ENCODE data around the gene FRMD3. TPM values are rescaled to one million over a fixed set of nuclear protein-coding genes. Genes with fewer than 3 reads are reported as not detected.

The FRMD3 gene
- total RNA-seq, 1 experiment from 2014 or later: 1.4 TPM

DNA sequence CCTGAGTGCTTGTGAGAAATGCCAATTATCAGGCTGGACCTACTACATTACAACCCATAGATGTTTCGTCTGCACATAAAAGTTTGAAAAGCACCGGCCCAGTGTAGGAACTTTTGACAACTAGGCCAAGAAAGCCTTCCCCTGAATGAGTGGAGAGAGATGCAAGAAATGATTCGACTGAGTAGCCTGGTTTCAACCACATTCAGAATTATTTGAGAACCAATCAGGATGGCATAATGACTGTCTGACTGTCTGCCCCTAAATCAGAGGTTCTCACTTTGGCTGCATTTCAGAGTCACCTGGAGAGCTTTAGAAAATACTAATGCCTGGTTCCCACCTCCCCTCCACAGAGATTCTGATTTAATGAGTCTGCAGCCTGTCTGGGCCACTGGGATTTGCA is 61.1 kb downstream of the FRMD3 start:
- TF ChIP-seq TEAD1 (CRISPR knock-in tag; IDR thresholded peaks at IDR 0.05) (no peak), CREM (CRISPR knock-in tag; IDR thresholded peaks at IDR 0.05) (no peak), MXD4 (CRISPR knock-in tag; IDR thresholded peaks at IDR 0.05; ENCODE audit: borderline replicate concordance) (no peak), NR2C2 (CRISPR knock-in tag; IDR thresholded peaks at IDR 0.05) (no peak), OVOL2 (CRISPR knock-in tag; IDR thresholded peaks at IDR 0.05; ENCODE audit: borderline replicate concordance) (no peak), IRF2 (CRISPR knock-in tag; IDR thresholded peaks at IDR 0.05; ENCODE audit: borderline replicate concordance, low read depth) (no peak)
- TF ChIP-seq, protein P1, sequence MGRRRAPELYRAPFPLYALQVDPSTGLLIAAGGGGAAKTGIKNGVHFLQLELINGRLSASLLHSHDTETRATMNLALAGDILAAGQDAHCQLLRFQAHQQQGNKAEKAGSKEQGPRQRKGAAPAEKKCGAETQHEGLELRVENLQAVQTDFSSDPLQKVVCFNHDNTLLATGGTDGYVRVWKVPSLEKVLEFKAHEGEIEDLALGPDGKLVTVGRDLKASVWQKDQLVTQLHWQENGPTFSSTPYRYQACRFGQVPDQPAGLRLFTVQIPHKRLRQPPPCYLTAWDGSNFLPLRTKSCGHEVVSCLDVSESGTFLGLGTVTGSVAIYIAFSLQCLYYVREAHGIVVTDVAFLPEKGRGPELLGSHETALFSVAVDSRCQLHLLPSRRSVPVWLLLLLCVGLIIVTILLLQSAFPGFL (CRISPR knock-in tag; IDR thresholded peaks at IDR 0.05; ENCODE audit: borderline replicate concordance): no peak
- TF ChIP-seq, protein P2, sequence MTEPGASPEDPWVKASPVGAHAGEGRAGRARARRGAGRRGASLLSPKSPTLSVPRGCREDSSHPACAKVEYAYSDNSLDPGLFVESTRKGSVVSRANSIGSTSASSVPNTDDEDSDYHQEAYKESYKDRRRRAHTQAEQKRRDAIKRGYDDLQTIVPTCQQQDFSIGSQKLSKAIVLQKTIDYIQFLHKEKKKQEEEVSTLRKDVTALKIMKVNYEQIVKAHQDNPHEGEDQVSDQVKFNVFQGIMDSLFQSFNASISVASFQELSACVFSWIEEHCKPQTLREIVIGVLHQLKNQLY (CRISPR knock-in tag; IDR thresholded peaks at IDR 0.05): no peak
- TF ChIP-seq, protein P3, sequence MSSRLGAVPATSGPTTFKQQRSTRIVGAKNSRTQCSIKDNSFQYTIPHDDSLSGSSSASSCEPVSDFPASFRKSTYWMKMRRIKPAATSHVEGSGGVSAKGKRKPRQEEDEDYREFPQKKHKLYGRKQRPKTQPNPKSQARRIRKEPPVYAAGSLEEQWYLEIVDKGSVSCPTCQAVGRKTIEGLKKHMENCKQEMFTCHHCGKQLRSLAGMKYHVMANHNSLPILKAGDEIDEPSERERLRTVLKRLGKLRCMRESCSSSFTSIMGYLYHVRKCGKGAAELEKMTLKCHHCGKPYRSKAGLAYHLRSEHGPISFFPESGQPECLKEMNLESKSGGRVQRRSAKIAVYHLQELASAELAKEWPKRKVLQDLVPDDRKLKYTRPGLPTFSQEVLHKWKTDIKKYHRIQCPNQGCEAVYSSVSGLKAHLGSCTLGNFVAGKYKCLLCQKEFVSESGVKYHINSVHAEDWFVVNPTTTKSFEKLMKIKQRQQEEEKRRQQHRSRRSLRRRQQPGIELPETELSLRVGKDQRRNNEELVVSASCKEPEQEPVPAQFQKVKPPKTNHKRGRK (CRISPR knock-in tag; IDR thresholded peaks at IDR 0.05; ENCODE audit: borderline replicate concordance): no peak
- TF ChIP-seq, protein P4, sequence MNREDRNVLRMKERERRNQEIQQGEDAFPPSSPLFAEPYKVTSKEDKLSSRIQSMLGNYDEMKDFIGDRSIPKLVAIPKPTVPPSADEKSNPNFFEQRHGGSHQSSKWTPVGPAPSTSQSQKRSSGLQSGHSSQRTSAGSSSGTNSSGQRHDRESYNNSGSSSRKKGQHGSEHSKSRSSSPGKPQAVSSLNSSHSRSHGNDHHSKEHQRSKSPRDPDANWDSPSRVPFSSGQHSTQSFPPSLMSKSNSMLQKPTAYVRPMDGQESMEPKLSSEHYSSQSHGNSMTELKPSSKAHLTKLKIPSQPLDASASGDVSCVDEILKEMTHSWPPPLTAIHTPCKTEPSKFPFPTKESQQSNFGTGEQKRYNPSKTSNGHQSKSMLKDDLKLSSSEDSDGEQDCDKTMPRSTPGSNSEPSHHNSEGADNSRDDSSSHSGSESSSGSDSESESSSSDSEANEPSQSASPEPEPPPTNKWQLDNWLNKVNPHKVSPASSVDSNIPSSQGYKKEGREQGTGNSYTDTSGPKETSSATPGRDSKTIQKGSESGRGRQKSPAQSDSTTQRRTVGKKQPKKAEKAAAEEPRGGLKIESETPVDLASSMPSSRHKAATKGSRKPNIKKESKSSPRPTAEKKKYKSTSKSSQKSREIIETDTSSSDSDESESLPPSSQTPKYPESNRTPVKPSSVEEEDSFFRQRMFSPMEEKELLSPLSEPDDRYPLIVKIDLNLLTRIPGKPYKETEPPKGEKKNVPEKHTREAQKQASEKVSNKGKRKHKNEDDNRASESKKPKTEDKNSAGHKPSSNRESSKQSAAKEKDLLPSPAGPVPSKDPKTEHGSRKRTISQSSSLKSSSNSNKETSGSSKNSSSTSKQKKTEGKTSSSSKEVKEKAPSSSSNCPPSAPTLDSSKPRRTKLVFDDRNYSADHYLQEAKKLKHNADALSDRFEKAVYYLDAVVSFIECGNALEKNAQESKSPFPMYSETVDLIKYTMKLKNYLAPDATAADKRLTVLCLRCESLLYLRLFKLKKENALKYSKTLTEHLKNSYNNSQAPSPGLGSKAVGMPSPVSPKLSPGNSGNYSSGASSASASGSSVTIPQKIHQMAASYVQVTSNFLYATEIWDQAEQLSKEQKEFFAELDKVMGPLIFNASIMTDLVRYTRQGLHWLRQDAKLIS (CRISPR knock-in tag; IDR thresholded peaks at IDR 0.05; ENCODE audit: borderline replicate concordance): no peak
- TF ChIP-seq, protein P5, sequence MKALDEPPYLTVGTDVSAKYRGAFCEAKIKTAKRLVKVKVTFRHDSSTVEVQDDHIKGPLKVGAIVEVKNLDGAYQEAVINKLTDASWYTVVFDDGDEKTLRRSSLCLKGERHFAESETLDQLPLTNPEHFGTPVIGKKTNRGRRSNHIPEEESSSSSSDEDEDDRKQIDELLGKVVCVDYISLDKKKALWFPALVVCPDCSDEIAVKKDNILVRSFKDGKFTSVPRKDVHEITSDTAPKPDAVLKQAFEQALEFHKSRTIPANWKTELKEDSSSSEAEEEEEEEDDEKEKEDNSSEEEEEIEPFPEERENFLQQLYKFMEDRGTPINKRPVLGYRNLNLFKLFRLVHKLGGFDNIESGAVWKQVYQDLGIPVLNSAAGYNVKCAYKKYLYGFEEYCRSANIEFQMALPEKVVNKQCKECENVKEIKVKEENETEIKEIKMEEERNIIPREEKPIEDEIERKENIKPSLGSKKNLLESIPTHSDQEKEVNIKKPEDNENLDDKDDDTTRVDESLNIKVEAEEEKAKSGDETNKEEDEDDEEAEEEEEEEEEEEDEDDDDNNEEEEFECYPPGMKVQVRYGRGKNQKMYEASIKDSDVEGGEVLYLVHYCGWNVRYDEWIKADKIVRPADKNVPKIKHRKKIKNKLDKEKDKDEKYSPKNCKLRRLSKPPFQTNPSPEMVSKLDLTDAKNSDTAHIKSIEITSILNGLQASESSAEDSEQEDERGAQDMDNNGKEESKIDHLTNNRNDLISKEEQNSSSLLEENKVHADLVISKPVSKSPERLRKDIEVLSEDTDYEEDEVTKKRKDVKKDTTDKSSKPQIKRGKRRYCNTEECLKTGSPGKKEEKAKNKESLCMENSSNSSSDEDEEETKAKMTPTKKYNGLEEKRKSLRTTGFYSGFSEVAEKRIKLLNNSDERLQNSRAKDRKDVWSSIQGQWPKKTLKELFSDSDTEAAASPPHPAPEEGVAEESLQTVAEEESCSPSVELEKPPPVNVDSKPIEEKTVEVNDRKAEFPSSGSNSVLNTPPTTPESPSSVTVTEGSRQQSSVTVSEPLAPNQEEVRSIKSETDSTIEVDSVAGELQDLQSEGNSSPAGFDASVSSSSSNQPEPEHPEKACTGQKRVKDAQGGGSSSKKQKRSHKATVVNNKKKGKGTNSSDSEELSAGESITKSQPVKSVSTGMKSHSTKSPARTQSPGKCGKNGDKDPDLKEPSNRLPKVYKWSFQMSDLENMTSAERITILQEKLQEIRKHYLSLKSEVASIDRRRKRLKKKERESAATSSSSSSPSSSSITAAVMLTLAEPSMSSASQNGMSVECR (CRISPR knock-in tag; IDR thresholded peaks at IDR 0.05; ENCODE audit: borderline replicate concordance): no peak
- Mint-ChIP-seq H3K9me3 (peaks cover 20% of the 10 kb centered on the region), H3K27ac (no peak overlapping the region), H3K27me3 (ENCODE audit: low read depth) (no peaks in the 10 kb centered on the region), H3K4me3 (no peak overlapping the region), H3K4me1 (peaks cover 11% of the 10 kb centered on the region), H3K36me3 (no peaks in the 10 kb centered on the region; the same call in 1 of the 2 replicates)
- ChIA-PET POLR2A (no interaction called here), CTCF (no interaction called here)
- ATAC-seq (no peak), DNase-seq (ENCODE audit: low spot score) (no peak)

DNA sequence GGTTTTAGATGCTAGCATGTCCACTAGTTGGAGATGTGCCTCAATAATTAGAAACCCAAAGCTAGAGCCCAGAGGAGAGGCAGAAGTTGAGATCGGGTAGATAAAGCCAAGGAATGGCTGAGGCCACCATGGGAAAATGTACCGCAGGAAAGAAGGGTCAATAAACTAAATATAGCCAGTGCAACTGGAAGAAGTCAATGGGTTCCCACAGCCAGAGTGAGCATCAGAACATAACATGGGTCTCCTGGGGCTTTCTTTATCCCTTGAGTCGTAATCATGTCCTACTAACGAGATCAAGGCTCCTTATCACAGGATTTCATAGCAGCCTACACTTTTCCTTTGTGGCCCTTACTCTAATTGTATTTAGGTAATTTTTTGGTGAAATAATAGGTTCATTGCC is 61.7 kb downstream of the FRMD3 start:
- POLR2A ChIA-PET: no interaction called here
- peaks cover 11% of the 10 kb centered on the region for H3K4me1 Mint-ChIP-seq
- TF ChIP-seq SMAD3 (CRISPR knock-in tag; IDR thresholded peaks at IDR 0.05; ENCODE audit: borderline replicate concordance): no peak
- TF ChIP-seq GTF2I (CRISPR knock-in tag; conservative IDR thresholded peaks at IDR 0.05): no peak
- TF ChIP-seq, protein P6, sequence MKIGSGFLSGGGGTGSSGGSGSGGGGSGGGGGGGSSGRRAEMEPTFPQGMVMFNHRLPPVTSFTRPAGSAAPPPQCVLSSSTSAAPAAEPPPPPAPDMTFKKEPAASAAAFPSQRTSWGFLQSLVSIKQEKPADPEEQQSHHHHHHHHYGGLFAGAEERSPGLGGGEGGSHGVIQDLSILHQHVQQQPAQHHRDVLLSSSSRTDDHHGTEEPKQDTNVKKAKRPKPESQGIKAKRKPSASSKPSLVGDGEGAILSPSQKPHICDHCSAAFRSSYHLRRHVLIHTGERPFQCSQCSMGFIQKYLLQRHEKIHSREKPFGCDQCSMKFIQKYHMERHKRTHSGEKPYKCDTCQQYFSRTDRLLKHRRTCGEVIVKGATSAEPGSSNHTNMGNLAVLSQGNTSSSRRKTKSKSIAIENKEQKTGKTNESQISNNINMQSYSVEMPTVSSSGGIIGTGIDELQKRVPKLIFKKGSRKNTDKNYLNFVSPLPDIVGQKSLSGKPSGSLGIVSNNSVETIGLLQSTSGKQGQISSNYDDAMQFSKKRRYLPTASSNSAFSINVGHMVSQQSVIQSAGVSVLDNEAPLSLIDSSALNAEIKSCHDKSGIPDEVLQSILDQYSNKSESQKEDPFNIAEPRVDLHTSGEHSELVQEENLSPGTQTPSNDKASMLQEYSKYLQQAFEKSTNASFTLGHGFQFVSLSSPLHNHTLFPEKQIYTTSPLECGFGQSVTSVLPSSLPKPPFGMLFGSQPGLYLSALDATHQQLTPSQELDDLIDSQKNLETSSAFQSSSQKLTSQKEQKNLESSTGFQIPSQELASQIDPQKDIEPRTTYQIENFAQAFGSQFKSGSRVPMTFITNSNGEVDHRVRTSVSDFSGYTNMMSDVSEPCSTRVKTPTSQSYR (CRISPR knock-in tag; IDR thresholded peaks at IDR 0.05): no peak
- no peak for TF ChIP-seq TCF7 (CRISPR knock-in tag; IDR thresholded peaks at IDR 0.05; ENCODE audit: low read depth)
- no peak for TF ChIP-seq ZNF219 (CRISPR knock-in tag; IDR thresholded peaks at IDR 0.05; ENCODE audit: borderline replicate concordance)
- TF ChIP-seq, protein P7, sequence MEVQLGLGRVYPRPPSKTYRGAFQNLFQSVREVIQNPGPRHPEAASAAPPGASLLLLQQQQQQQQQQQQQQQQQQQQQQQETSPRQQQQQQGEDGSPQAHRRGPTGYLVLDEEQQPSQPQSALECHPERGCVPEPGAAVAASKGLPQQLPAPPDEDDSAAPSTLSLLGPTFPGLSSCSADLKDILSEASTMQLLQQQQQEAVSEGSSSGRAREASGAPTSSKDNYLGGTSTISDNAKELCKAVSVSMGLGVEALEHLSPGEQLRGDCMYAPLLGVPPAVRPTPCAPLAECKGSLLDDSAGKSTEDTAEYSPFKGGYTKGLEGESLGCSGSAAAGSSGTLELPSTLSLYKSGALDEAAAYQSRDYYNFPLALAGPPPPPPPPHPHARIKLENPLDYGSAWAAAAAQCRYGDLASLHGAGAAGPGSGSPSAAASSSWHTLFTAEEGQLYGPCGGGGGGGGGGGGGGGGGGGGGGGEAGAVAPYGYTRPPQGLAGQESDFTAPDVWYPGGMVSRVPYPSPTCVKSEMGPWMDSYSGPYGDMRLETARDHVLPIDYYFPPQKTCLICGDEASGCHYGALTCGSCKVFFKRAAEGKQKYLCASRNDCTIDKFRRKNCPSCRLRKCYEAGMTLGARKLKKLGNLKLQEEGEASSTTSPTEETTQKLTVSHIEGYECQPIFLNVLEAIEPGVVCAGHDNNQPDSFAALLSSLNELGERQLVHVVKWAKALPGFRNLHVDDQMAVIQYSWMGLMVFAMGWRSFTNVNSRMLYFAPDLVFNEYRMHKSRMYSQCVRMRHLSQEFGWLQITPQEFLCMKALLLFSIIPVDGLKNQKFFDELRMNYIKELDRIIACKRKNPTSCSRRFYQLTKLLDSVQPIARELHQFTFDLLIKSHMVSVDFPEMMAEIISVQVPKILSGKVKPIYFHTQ (CRISPR knock-in tag; IDR thresholded peaks at IDR 0.05): no peak
- no peak for TF ChIP-seq RORB (CRISPR knock-in tag; IDR thresholded peaks at IDR 0.05)

More for the DNA sequence above, 61.7 kb downstream of the FRMD3 start:
- CTCF ChIA-PET: no interaction called here
- DNase-seq (ENCODE audit: low spot score) (no peak), ATAC-seq (no peak)
- Mint-ChIP-seq H3K36me3 (no peaks in the 10 kb centered on the region; the same call in 1 of the 2 replicates), H3K27me3 (ENCODE audit: low read depth) (no peaks in the 10 kb centered on the region), H3K4me3 (no peak overlapping the region), H3K9me3 (peaks cover 20% of the 10 kb centered on the region), H3K27ac (no peak overlapping the region)

Measured in WTC11 (cell line).